GM21737 (cell line): ENCODE data around the gene CORO7.
A peak's percentile ranks its signal among the peaks of the same experiment; 100 is the strongest.

ENCODE experiments used
- ATAC-seq: cut with Tn5 transposase; IDR thresholded peaks from one replicate; pipeline ENCODE4 v1.9.1; 2021; ENCODE audit warnings: mild to moderate bottlenecking, moderate library complexity; ENCODE audit not compliant: unreplicated experiment

Gene CORO7

DNA sequence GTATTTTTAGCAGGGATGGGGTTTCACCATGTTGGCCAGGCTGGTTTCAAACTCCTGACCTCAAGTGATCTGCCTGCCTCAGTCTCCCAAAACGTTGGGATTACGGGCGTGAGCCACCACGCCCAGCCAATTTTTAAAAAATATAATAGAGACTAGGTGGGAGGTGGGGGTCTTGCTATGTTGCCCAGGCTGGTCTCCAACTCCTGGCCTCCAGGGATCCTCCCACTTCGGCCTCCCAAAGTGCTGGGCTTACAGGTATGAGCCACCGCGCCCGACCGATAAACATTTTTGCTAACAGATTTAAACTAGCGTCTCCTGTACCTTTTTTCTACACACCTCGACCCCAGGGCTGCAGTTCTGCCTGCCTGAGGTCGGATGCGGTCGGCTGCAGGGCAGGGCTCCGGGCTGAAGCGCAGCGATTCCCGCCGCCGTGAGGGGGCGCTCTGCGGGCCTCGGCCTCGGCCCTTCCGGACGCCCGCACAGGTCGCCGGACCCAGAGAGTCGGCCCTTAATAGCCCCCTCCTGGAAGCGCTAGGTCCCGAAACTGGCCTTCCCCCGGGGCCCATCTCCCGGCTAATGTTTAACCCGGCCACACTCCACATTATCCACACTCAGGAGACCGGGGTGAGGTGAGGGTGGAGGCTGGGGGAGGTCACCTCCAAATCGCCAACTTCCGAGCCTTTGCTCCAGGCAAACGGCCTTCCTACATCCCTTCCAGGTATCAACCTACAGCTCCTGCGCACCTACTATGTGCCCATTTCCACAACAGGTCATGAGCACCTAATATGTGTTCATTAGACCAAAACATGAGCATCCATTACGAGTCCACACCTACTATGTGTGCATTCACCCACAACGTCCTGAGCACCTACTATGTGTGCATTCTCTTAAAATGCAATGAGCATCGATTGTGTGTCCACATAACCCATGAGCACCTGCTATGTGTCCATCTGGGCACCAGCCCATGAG is 102.5 kb downstream of the CORO7 start:
- ATAC-seq, result peak; percentile 47

DNA sequence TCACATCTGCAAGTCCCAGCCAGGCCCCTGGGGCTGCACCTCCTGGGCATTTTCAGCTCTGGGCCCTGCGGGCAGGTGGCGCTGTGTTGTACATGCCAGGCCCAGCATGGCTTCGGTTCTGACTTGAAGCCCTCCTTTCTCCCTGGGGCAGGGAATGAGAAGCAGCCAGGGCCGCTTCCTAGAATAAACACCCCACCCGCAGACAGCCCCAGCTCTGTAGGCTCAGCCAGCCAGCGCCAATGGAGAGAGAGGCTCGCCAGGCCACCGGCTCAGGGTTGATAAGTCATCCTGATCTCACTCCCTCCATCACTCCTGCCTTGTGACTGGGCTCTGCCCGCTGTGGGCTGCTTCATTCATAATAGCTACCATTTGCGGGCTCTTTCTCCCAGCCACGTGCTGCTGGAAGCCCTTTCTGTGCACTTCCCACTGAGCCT is 106.5 kb downstream of the CORO7 start:
- no peak for ATAC-seq

DNA sequence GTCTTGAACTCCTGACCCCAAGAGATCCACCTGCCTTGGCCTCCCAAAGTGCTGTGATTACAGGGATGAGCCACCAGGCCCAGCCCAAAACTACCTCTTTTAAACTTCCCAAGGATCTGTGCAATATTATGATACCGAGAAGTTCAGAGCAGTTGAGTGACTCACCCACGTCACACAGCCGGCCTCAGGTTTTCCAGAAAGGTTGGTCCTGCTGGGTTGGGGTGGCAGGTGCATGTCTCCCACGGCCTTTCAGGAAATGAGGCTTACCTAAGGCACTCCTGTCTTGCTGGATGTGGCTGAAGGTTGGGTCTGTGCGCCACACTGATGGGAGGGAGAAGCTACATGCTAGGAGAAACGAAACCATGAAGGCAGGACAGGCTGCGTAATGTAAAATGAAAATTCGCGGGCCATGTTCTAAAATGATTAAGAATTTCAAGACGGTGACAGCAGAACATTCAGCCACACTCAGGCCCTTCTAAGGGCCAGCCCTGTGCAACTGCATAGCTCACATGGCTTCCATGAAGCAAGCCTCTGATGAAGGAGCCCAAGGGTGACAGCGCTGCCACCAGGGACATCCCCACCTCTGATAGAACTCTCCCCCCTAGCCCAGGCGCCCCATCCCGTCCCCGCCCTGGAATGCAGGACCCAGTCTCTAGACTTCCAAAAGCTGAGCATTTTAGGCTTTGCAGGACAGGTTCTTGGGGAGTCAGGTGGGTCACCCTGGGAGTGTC is 107.1 kb downstream of the CORO7 start:
- no peak for ATAC-seq

DNA sequence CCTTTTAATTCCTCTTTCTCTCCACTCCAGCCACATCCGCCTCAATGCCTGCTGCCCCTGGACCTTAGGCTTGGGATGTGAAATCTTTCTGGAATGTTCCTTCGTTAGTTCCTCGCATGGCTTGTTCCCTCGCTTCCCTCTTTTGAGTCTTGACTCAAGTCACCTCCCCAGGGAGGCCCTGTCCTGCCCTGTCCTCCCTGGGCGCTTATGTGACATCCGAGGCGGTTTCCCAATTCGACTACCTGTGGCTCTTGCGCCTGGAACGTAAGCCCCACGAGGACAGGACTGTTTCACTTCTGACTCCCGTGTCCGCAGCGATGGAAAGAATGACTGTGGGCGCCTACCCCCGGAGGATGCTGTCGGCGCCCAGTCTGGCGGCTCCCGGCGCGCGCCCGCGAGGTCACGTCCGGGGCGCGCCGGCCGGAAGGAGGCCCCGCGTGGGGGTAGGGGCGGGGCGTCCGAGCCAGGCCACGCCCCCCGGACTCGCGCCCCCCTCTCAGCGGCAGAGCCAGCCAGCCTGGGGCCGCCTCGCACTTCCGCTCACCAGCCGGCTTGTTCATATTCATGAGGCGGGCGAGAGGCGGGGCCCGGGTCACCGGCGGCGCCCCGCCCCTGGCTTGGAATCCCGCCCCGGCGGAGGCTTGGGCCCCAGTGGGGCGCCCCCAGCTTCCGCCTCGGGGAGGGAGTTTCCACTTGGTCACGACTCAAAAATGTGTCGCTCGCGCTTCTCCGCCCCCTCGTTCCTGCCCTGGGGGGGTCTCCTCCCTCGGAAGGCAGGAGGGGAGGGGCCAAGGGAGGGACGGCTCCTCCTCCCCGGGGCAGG is 109.0 kb downstream of the CORO7 start:
- peak; percentile 85 for ATAC-seq

DNA sequence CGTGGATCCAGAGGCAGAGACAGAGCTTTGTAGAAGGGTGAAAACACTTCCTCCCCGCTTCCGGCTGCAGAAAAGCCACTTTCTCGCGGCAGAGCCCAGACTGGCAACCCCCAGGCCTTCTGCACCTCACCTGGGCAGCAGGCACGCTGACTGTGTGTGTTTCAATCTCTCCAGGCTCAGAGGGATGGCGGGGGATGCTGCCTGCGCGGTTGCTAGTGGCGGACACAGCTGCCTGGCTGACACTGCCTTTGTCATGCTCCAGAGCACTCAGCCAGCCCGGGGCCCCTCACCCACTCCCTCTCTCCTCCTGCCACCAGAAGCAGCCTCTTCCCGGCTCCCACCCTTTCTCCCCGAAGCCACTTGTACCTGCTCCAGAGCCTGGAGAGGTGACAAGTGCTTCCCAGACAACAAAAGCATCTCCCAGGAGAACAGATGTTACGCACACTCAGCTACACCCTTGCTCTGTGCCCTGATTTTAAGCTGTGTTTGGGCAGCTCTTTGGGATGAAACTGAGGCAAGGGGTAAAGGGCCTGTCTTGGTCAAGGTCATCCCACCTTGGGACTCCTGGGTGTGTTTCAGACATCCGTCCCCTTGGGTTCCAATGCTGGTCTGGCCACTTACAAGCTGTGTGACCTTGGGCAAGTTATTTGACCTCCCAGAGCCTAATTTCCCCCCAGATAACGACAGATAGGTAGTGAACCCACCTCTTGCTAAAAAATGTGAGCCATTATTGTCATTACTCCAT is 109.8 kb downstream of the CORO7 start:
- no peak for ATAC-seq
